ENCODE results near the gene CDK19. TPM values are rescaled to one million over a fixed set of nuclear protein-coding genes. Genes with fewer than 3 reads are reported as not detected.
"Not testable (repeated sequence)": the region's sequence is repeated elsewhere in the genome, so short reads cannot be mapped to it uniquely, and the experiment has no call there.

Gene CDK19
- total RNA-seq = 8.3 TPM
- long read RNA-seq, partial matches to known transcripts = 0 of 5 reads
- long read RNA-seq, other reads (novel, unspliced or antisense) = 5 of 5 reads

DNA sequence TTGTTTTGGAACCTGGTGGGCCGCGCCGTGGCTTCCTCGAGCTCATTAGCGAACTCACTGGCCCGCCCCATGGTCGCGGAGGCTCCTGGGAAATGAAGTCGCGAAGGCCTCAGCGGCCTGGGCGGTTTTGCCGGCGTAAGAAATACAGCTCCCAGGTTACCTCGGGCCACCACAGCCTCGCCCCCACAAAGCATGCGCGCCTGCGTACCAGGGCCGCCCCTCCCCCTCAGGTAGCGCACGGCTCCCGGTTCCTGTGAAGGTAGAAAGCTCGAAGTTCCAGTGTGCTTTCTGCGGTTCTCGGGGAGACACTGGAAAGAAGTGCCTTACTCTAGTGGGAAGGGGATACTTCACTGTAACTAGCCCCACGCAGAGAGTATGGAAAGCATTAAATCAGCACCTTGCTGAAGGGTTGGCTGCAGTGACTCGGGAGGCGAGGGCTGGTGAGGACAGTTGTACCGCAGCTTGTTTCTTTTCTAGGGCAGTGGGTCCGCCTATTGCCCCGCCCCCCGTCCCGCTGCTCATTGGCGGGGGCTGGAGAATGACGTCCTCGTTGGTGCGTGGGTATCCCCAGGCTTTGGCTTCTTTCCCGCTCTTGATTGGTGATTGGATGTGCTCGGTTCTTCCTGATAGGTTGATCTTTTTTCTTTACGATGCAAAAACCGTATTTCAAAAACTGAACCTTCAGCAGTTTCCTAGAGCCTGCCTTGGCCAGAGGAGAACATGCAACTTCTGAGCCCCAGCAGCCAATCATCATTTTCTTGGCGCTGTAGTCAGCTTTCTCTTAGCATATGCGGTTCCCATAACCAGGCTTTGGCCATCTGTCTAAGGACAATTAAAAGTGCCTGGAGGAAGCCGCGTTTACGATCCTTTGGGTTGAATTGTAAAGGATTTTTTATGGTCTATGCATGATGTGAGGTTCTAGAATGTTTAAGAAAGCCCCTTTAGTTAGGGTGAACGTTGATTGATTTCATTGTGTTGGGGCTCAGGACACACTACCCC is at the start of gene CDK19:
CDK19 (minus strand) TSS at position 59 of the 999 bp plus-strand sequence. CDS start 333 bp downstream, outside the sequence.
- intact Hi-C loops (cut with DNase I) = loop anchor here (1.0 to 10.0 kb wide), 3 partner anchors 59 to 281 kb away; partner anchors contain the start of genes AMD1 and GTF3C6

GRCh38 chr6:110864824-110865223 is 49.6 kb upstream of the CDK19 start:
- intact Hi-C loops (cut with DNase I) = no loop called here
- DNase-seq (ENCODE audit: low spot score) = no peak

More for the DNA sequence above, at the start of gene CDK19:
- peak; percentile 100 for DNase-seq (ENCODE audit: low spot score)

DNA sequence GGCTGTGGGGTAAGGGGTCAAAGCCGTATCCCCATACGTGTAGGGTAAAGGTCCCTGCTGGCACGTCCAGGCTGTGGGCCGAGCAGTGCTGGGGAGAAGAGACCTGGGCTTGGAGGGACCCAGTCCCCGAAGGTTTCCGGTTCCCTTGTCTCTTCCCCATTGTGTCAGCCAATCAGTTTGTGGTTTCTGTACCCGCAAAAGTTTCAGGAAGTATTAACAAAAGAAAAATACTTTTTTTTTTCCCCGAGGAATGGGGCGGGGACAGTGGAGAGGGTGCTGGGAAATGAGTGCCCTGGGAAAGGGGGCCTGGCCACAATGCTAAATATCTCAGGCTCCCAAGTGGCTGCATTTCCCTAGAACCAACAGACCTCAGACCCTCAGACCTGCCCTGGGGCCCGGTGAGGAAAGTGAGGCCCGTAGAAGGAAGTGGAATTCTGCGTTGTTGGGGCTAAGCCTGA is 44.1 kb upstream of the CDK19 start:
- DNase-seq (ENCODE audit: low spot score) = no peak
- intact Hi-C loops (cut with DNase I) = no loop called here

DNA sequence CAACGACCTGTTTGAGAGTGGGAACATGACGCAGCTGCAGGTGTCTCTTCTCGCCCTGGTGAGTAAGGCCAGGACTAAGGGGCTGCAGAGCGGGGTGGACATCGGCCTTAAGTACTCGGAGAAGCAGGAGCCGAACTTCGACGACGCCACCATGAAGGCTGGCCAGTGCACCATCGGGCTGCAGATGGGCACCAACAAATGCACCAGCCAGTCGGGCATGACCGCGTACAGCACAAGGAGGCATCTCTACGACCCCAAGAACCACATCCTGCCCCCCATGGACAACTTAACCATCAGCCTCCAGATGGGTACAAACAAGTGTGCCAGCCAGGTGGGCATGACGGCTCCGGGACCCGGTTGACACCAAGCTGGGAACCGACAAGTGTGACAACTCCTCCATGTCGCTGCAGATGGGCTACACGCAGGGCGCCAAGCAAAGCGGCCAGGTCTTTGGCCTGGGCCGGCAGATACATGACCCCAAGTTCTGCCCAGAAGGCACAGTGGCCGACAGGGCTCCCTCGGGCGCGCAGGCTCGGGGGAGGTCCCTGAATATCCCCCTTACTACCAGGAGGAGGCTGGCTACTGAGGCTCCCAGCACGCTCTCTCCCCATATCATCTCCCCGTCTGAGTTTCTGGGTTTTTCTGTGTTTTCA is 43.4 kb upstream of the CDK19 start:
- DNase-seq (ENCODE audit: low spot score) = no peak

DNA sequence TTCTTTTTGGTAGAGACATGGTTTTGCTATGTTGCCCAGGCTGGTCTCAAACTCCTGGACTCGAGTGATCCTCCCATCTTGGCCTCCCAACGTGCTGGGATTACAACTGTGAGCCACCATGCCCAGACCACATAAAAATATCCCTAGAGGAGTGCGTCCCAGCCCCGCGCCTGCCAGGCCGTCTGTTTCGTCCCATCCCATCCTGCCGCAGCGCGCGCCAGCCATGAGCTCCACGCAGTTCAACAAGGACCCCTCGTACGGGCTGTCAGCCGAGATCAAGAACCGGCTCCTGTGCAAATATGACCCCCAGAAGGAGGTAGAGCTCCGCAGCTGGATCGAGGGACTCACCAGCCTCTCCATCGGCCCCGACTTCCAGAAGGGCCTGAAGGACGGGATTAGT is 42.7 kb upstream of the CDK19 start:
- intact Hi-C loops (cut with DNase I) = no loop called here
- DNase-seq (ENCODE audit: low spot score) = no peak

More for the DNA sequence above, 43.4 kb upstream of the CDK19 start:
- intact Hi-C loops (cut with DNase I) = no loop called here

GRCh38 chr6:110856296-110856695 is 41.0 kb upstream of the CDK19 start:
- DNase-seq (ENCODE audit: low spot score) = no peak
- intact Hi-C loops (cut with DNase I) = no loop called here

- no peak for DNase-seq (ENCODE audit: low spot score)
- intact Hi-C loops (cut with DNase I) = no loop called here
Observed at GRCh38 chr6:110853754-110854477, 38.6 kb upstream of the CDK19 start.

- intact Hi-C loops (cut with DNase I) = no loop called here
- DNase-seq (ENCODE audit: low spot score) = no peak
Observed at GRCh38 chr6:110852773-110853172, 37.5 kb upstream of the CDK19 start.

GRCh38 chr6:110849781-110850180 is 34.5 kb upstream of the CDK19 start:
- intact Hi-C loops (cut with DNase I) = no loop called here
- DNase-seq (ENCODE audit: low spot score) = no peak

DNA sequence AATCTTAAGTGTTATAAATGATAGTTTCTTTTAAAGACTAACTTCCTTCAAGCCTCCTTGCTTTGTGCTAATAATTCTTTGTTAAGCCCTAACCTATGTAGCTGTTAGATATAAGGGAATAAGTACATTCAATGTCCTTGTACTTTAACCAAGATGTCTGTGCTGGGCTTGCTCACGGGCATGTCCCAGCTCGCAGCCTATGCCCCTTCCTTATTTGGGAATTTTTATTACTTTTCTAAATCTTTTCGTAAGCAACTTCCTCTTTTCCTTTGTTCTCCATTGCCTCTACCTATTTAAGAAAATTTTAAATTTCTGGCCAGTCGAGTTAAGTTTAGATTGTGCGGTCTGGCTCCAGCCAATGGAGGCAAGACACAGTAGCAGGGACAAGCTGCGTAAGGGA is 26.0 kb upstream of the CDK19 start:
- intact Hi-C loops (cut with DNase I) = no loop called here
- no peak for DNase-seq (ENCODE audit: low spot score)

- DNase-seq (ENCODE audit: low spot score); intact Hi-C loops (cut with DNase I): not testable (repeated sequence)
Observed at GRCh38 chr6:110835751-110836150, 20.5 kb upstream of the CDK19 start.

DNA sequence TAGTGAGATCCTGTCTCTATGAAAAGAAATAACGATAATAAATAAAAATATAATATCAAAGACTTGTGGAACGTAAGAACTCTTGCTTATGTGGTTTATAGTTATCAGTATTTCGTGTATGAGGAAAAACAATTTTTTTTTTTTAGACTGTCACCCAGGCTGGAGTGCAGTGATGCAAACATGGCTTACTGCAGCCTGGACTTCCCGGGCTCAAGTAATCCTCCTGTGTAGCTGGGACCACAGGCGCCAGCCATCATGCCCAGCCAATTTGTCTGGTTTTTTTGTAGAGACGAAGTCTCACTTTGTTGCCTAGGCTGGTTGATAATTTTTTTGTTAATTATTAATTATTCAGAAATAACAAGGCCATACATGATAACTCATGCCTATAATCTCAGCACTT is 18.6 kb upstream of the CDK19 start:
- intact Hi-C loops (cut with DNase I) = no loop called here
- no peak for DNase-seq (ENCODE audit: low spot score)

DNA sequence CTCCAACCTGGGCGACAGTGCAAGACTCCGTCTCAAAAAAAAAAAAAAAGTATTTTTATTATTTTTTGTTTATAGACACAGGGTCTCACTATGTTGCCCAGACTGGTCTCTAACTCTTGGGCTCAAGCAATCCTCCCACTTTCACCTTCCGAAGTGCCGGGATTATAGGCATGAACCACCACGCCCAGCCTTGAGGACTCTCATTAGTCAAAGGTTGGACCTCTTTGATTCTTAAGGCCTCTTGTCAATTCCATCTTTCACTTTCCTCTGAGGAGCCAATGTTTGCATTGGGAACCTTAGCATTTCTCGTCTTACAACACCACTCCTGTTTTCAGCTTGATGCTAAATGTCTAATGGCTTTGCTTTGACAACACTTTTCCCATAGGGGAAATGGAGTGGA is 16.1 kb upstream of the CDK19 start:
- no peak for DNase-seq (ENCODE audit: low spot score)
- intact Hi-C loops (cut with DNase I) = no loop called here

GRCh38 chr6:110828396-110828795 is 13.1 kb upstream of the CDK19 start:
- intact Hi-C loops (cut with DNase I) = no loop called here
- no peak for DNase-seq (ENCODE audit: low spot score)

DNA sequence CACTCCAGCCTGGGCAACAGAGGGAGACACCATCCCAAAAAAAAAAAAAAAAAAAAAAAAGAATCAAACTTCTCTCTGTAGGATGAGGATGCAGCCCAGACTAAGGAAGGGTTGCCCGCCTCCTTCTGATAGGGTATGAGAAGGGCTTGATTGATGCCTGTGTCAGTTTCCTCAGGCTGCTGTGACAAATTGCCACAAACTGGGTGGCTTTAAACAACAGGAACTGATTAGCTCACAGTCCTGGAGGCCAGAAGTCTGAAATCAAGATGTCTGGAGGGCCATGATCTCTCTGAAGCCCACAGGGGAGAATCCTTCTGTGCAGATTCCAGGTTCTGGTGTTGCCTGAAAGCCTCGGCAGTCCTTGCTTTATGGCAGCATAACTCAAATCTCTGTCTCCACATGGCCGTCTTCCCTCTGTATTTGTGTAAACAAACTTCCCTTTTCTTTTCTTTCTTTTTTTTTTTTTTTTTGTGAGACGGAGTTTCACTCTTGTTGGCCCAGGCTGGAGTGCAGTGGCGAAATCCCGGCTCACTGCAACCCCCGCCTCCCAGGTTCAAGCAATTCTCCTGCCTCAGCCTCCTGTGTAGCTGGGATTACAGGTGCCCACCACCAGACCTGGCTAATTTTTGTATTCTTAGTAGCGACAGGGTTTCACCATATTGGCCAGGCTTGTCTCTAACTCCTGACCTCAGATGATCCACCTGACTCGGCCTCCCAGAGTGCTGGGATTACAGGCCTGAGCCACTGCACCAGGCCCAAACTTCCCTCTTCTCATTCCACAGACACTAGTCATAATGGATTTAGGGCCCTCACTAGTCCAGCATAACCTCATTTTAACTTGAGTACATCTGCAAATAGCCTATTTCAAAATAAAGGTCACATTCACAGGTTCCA is 11.2 kb upstream of the CDK19 start:
- intact Hi-C loops (cut with DNase I) = no loop called here
- DNase-seq (ENCODE audit: low spot score) = no peak

GRCh38 chr6:110823146-110823545 is 7.9 kb upstream of the CDK19 start:
- intact Hi-C loops (cut with DNase I) = no loop called here
- no peak for DNase-seq (ENCODE audit: low spot score)

- intact Hi-C loops (cut with DNase I) = no loop called here
- no peak for DNase-seq (ENCODE audit: low spot score)
Observed at GRCh38 chr6:110822249-110822648, 7.0 kb upstream of the CDK19 start.

GRCh38 chr6:110816677-110817076 is 1.4 kb upstream of the CDK19 start:
- intact Hi-C loops (cut with DNase I) = loop anchor here (2.0 to 10.0 kb wide), 2 partner anchors 142 to 282 kb away; partner anchors contain the start of gene GTF3C6
- DNase-seq (ENCODE audit: low spot score) = no peak

DNA sequence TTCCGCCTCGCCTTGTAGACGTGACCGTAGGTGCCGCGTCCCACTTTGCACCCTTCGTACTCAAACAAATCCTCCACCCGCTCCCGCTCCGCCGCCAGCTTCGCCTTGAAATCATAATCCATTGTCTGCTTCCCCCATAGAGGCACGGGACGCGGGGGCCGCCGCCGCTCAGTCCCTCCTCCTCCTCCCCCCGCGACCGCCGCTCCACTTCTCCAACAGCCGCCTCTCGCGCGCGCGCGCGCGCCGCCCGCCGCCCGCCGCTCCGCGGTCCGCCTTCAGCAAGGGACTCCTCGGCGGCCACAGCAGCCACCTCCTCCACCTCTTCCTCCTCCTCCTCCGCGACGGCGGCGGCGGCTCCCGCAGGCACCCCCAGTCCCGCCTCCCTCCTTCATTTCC is 256 bp downstream of the CDK19 start:
- DNase-seq (ENCODE audit: low spot score) = no peak
- intact Hi-C loops (cut with DNase I) = loop anchor here (1.0 to 10.0 kb wide), 2 partner anchors 59 to 280 kb away; partner anchors contain the start of gene AMD1
